ENCODE results near the gene PLEKHH2.
"Not testable (repeated sequence)": the region's sequence is repeated elsewhere in the genome, so short reads cannot be mapped to it uniquely, and the experiment has no call there.

The PLEKHH2 gene

GRCh38 chr2:43715300-43716098, 78.4 kb downstream of the PLEKHH2 start:
- no peak for TF ChIP-seq CTCF (IDR thresholded peaks at IDR 0.05)
- H3K4me3 ChIP-seq (ENCODE audit: low read depth in 1 of 2, low read length in 1 of 2), result no peak overlapping the region
- no peaks in the 10 kb centered on the region for H3K9me3 ChIP-seq
- H3K36me3 ChIP-seq, result no peaks in the 10 kb centered on the region
- peaks cover 38% of the 10 kb centered on the region for H3K27me3 ChIP-seq
- H3K27ac ChIP-seq, result no peak overlapping the region
- no peaks in the 10 kb centered on the region for H3K4me1 ChIP-seq (ENCODE audit: control insufficient read depth in 1 of 2, insufficient read depth in 1 of 2, low read depth in 1 of 2, low read length in 1 of 2)

GRCh38 chr2:43717322-43717721, 80.3 kb downstream of the PLEKHH2 start:
- no peak overlapping the region for H3K27ac ChIP-seq
- no peaks in the 10 kb centered on the region for H3K36me3 ChIP-seq
- no peak overlapping the region for H3K4me3 ChIP-seq (ENCODE audit: low read depth in 1 of 2, low read length in 1 of 2)
- H3K4me1 ChIP-seq (ENCODE audit: control insufficient read depth in 1 of 2, insufficient read depth in 1 of 2, low read depth in 1 of 2, low read length in 1 of 2), result no peaks in the 10 kb centered on the region
- TF ChIP-seq CTCF (IDR thresholded peaks at IDR 0.05), result no peak
- peaks cover 36% of the 10 kb centered on the region for H3K27me3 ChIP-seq
- no peaks in the 10 kb centered on the region for H3K9me3 ChIP-seq

- H3K36me3 ChIP-seq, result no peaks in the 10 kb centered on the region
- no peak for TF ChIP-seq CTCF (IDR thresholded peaks at IDR 0.05)
- no peak overlapping the region for H3K4me3 ChIP-seq (ENCODE audit: low read depth in 1 of 2, low read length in 1 of 2)
- H3K4me1 ChIP-seq (ENCODE audit: control insufficient read depth in 1 of 2, insufficient read depth in 1 of 2, low read depth in 1 of 2, low read length in 1 of 2), result no peaks in the 10 kb centered on the region
- H3K27me3 ChIP-seq, result peaks cover 32% of the 10 kb centered on the region
- H3K9me3 ChIP-seq, result no peaks in the 10 kb centered on the region
- H3K27ac ChIP-seq, result no peak overlapping the region
Observed at GRCh38 chr2:43718530-43719124, 81.6 kb downstream of the PLEKHH2 start.

GRCh38 chr2:43724728-43725526, 87.9 kb downstream of the PLEKHH2 start:
- Histone ChIP-seq H3K27ac (no peak overlapping the region), H3K36me3 (no peaks in the 10 kb centered on the region), H3K4me1 (ENCODE audit: control insufficient read depth in 1 of 2, insufficient read depth in 1 of 2, low read depth in 1 of 2, low read length in 1 of 2) (no peaks in the 10 kb centered on the region), H3K4me3 (ENCODE audit: low read depth in 1 of 2, low read length in 1 of 2) (no peak overlapping the region), H3K9me3 (no peaks in the 10 kb centered on the region), H3K27me3 (peaks cover 43% of the 10 kb centered on the region)
- no peak for TF ChIP-seq CTCF (IDR thresholded peaks at IDR 0.05)

GRCh38 chr2:43725711-43726246, 88.7 kb downstream of the PLEKHH2 start:
- Histone ChIP-seq H3K9me3 (no peaks in the 10 kb centered on the region), H3K27ac (no peak overlapping the region)

GRCh38 chr2:43726961-43727633, 90.0 kb downstream of the PLEKHH2 start:
- H3K27ac ChIP-seq; H3K4me1 ChIP-seq (ENCODE audit: control insufficient read depth in 1 of 2, insufficient read depth in 1 of 2, low read depth in 1 of 2, low read length in 1 of 2); H3K9me3 ChIP-seq; H3K4me3 ChIP-seq (ENCODE audit: low read depth in 1 of 2, low read length in 1 of 2); H3K36me3 ChIP-seq: not testable (repeated sequence)
- peaks cover 34% of the 10 kb centered on the region for H3K27me3 ChIP-seq

More at GRCh38 chr2:43725711-43726246, 88.7 kb downstream of the PLEKHH2 start:
- Histone ChIP-seq H3K36me3 (no peaks in the 10 kb centered on the region), H3K4me3 (ENCODE audit: low read depth in 1 of 2, low read length in 1 of 2) (no peak overlapping the region), H3K4me1 (ENCODE audit: control insufficient read depth in 1 of 2, insufficient read depth in 1 of 2, low read depth in 1 of 2, low read length in 1 of 2) (no peaks in the 10 kb centered on the region), H3K27me3 (peaks cover 41% of the 10 kb centered on the region)
- TF ChIP-seq CTCF (IDR thresholded peaks at IDR 0.05), result no peak
